Gastrocnemius medialis (tissue), 4 donors: Measurements from ENCODE around the gene LEFTY1. TPM values are rescaled to one million over a fixed set of nuclear protein-coding genes. Genes with fewer than 3 reads are reported as not detected.
"Not testable (repeated sequence)": the region's sequence is repeated elsewhere in the genome, so short reads cannot be mapped to it uniquely, and the experiment has no call there.

ENCODE experiments used
- ATAC-seq, 2 donors: fragments of 150-250 bp; one replicate each; pipeline ENCODE4 v1.9.1; 2016
- DNase-seq, 2 donors: peaks; one replicate each; pipeline ENCODE4 v3.0.0-alpha.2; 2019
- H3K27ac ChIP-seq, 4 donors: fragments of 200-600 bp; sonication (generic); 1 replicate in 1 of 4; 2 replicates in 3 of 4; pipeline ENCODE4 v1.5.1; 2016 to 2018; ENCODE audit warnings: mild to moderate bottlenecking in 2 of 4, moderate library complexity in 1 of 4
- H3K27me3 ChIP-seq, 3 donors: fragments of 200-600 bp; sonication (generic) in 2 of 3; 1 replicate in 1 of 3; 2 replicates in 2 of 3; pipeline versions ENCODE4 v1.5.1 to v1.6.0; 2016 to 2019; ENCODE audit warnings: mild to moderate bottlenecking in 1 of 3, moderate library complexity in 1 of 3
- H3K36me3 ChIP-seq, 2 donors: fragments of 200-600 bp; sonication (generic) in 1 of 2; one replicate each; pipeline ENCODE4 v1.5.1; 2017 to 2018
- H3K4me1 ChIP-seq, 2 donors: fragments of 200-600 bp; sonication (generic) in 1 of 2; one replicate each; pipeline ENCODE4 v1.5.1; 2016 to 2017; ENCODE audit warnings: mild to moderate bottlenecking in 2 of 2
- H3K4me3 ChIP-seq, 4 donors: fragments of 200-600 bp; sonication (generic) in 3 of 4; 1 replicate in 1 of 4; 2 replicates in 3 of 4; pipeline ENCODE4 v1.5.1; 2016 to 2019; ENCODE audit warnings: mild to moderate bottlenecking in 2 of 4
- H3K9me3 ChIP-seq, 3 donors: fragments of 200-600 bp; sonication (generic) in 2 of 3; 1 replicate in 1 of 3; 2 replicates in 2 of 3; pipeline ENCODE4 v1.5.1; 2016 to 2019
- POLR2A ChIP-seq, 2 donors: fragments of 450-650 bp; IDR thresholded peaks; one replicate each; pipeline ENCODE4 v1.6.1; 2017; ENCODE audit warnings: antibody characterized with exemption in 2 of 2, mild to moderate bottlenecking in 2 of 2, moderate library complexity in 2 of 2
- in situ Hi-C, 4 donors: fragments of 200-750 bp; cut with MboI; loops; one replicate each; pipeline versions ENCODE4 v1.15.0 to v1.8.0; 2017; ENCODE audit warnings: low sequenced_read_pairs in 4 of 4
- intact Hi-C: fragments of 100-400 bp; cut with DNase I; formaldehyde crosslinking; loops from one replicate; pipeline ENCODE4 v1.15.1; 2023; ENCODE audit warnings: low total_unique reads
- total RNA-seq, 4 donors: library from RNA; depleted of rRNA; stranded (reverse); fragments of >200 nt; gene quantifications; one replicate each; pipeline versions ENCODE4 v1.1.0 to v1.2.3, GENCODE V29; 2016
- TF ChIP-seq, protein P1 (sequence below), 5 experiments: fragments of 450-650 bp in 3 of 5; fragments of 200-600 bp in 2 of 5; sonication (generic) in 2 of 5; IDR thresholded peaks in 4 of 5; conservative IDR thresholded peaks in 1 of 5; 1 replicate in 4 of 5; 2 replicates in 1 of 5; pipeline ENCODE4 v1.5.1; 2016 to 2019; ENCODE audit warnings: antibody characterized with exemption in 5 of 5, mild to moderate bottlenecking in 3 of 5, moderate library complexity in 3 of 5

The LEFTY1 gene
- total RNA-seq, 4 donors from 2014 or later: 0.97 TPM; not detected in 3

DNA sequence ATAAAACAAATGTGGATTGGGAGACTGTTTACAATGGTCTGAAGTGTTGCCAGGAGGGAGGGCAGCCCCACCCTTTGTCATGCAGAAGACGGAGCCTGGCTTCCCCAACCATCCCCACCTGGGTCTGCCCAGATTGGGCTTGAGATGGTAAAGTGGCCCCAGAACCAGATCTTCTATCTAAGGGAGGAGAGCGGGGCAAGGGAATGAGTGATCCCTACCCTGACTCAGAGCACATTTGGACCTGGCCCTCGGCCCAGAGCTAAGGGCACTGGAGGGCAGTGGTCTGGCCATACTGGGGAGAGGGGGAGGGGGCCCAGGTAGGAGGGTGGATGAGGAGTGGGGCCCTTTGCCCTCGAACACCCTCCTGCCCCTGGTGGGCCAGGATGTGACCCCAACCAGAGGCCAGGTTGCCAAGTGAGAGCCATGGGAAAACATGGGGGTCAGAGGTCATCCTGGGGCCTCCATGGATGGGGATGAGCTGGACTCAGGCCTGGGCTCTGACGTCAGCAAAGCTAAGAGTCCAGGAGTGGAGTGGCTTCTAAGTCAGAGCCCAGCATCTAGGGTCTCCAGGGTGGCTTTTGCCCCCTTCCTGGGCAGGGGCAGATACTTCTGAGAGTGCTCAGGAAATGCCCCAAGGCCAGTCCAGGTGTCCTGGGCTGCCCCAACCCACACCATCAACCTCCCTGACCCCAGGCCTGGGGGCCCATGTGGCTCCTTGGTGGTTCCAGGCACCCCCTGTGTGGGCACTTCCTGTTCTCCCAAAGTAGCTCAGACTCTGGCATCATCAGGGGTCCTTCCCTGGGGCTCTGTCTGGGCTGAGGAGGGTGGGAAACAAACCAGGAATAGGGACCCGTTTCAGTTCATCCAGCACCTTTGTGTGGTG lies 1.6 kb upstream of the LEFTY1 start:
- no peaks in the 10 kb centered on the region for H3K4me1 ChIP-seq
- TF ChIP-seq, protein P1, sequence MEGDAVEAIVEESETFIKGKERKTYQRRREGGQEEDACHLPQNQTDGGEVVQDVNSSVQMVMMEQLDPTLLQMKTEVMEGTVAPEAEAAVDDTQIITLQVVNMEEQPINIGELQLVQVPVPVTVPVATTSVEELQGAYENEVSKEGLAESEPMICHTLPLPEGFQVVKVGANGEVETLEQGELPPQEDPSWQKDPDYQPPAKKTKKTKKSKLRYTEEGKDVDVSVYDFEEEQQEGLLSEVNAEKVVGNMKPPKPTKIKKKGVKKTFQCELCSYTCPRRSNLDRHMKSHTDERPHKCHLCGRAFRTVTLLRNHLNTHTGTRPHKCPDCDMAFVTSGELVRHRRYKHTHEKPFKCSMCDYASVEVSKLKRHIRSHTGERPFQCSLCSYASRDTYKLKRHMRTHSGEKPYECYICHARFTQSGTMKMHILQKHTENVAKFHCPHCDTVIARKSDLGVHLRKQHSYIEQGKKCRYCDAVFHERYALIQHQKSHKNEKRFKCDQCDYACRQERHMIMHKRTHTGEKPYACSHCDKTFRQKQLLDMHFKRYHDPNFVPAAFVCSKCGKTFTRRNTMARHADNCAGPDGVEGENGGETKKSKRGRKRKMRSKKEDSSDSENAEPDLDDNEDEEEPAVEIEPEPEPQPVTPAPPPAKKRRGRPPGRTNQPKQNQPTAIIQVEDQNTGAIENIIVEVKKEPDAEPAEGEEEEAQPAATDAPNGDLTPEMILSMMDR (IDR thresholded peaks at IDR 0.05 in 4 of 5, conservative IDR thresholded peaks at IDR 0.05 in 1 of 5): no peak
- no peak for TF ChIP-seq POLR2A (IDR thresholded peaks at IDR 0.05)
- intact Hi-C loops: no loop called here
- no peaks in the 10 kb centered on the region for H3K36me3 ChIP-seq
- no peak for ATAC-seq
- in situ Hi-C loops: no loop called here
- DNase-seq: no peak
- H3K4me3 ChIP-seq: no peak overlapping the region
- no peaks in the 10 kb centered on the region for H3K9me3 ChIP-seq
- H3K27ac ChIP-seq: no peak overlapping the region
- H3K27me3 ChIP-seq: no peaks in the 10 kb centered on the region

DNA sequence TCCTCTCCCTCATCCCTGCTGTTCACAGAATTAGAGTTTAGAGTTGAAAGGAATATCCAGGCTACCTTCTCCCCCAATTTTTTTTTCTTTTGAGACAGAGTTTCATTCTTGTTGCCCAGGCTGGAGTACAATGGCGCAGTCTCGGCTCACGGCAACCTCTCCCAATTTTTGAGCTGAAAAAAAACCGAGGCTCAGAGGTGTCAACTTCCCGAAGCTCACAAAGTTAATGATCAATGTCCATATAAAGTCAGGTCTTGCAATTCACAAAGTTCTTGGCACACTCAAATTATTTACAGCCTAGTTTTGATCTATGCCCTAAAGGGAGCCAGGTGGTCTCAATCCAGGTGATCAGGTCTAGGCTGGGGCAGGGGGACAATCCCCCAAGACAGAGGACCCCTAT lies 797 bp upstream of the LEFTY1 start:
- ATAC-seq (no peak), DNase-seq (no peak)
- intact Hi-C loops: loop anchor here (10.0 kb wide), 1 partner anchor 85 kb away; no protein-coding TSS in a partner anchor
- Histone ChIP-seq H3K27me3 (no peaks in the 10 kb centered on the region), H3K4me1 (no peaks in the 10 kb centered on the region), H3K36me3 (no peaks in the 10 kb centered on the region), H3K9me3 (no peaks in the 10 kb centered on the region), H3K27ac (no peak overlapping the region), H3K4me3 (no peak overlapping the region)
- no peak for TF ChIP-seq POLR2A (IDR thresholded peaks at IDR 0.05)
- TF ChIP-seq, protein P1 (IDR thresholded peaks at IDR 0.05 in 4 of 5, conservative IDR thresholded peaks at IDR 0.05 in 1 of 5): no peak
- in situ Hi-C loops: no loop called here

DNA sequence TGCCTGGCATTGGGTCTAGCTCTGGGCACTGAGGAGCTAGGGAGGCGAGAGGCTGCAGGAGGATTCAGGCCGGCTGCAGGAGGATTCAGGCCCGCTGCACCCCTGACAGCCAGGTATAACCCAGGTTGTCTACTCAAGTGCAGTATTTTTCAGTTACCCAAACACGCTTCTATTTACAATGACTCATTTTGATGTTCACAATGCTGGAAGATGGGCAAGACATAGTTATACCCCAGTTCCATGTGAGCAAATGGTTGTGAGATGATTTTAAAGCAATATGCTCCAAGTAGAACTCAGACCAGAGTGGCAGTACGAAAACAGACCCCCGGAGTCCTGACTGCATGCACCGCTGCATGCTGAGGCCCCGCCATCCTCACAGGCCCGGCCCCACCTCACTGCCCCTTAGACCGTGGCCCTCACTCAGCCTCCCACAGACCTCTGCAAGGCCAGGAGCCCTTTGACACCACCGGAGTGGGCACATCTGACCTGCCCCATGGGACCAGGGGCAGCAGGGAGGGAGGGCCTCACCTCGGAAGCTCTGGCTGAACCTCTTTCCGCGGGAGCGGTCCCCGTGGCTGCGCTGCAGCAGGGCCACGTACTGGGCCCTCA lies 553 bp downstream of the LEFTY1 start:
- H3K9me3 ChIP-seq: no peaks in the 10 kb centered on the region
- no peak for ATAC-seq
- in situ Hi-C loops (no loop called here), intact Hi-C loops (loop anchor here (10.0 kb wide), 1 partner anchor 86 kb away; no protein-coding TSS in a partner anchor)
- H3K4me1 ChIP-seq: peaks cover 0 to under 1% of the 10 kb centered on the region in 2 donors
- TF ChIP-seq, protein P1 (IDR thresholded peaks at IDR 0.05 in 4 of 5, conservative IDR thresholded peaks at IDR 0.05 in 1 of 5): no peak
- no peak for TF ChIP-seq POLR2A (IDR thresholded peaks at IDR 0.05)
- no peaks in the 10 kb centered on the region for H3K36me3 ChIP-seq
- no peak for DNase-seq
- H3K27ac ChIP-seq: no peak overlapping the region
- H3K4me3 ChIP-seq: no peak overlapping the region
- no peaks in the 10 kb centered on the region for H3K27me3 ChIP-seq

DNA sequence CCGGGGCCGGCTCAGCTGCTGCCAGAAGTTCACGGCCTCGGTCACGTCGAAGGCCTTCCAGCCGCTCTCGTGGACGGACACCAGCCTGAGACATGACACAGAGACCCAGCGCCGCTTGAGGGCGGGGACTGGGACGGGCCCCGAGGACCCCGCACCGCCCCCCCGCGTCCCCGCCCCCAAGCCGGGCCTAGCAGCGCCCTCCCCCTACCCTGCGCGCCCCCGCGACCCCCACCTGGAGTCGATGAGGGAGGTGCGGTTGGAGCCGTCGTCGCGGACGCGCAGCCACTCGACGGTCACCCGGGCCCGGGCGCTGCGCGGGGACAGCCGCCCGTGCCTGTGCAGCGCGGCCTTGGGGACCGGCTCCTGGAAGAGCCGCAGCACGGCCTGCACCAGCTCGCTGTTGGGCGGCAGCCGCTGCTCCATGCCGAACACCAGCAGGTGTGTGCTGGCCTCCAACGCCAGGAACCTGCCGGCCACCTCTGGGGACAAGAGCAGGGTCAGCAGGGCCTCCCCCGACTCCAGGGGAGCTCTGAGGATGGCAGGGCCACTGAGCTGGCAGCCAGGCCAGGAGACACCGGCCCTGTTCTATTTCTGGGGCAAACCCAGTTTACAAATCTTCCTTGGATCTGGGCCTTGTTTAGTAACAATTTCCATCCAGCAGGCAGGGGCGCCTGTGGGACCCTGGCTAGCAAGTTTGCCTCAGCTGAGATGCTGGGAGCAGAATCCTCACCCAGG lies 1.2 kb downstream of the LEFTY1 start:
- intact Hi-C loops: loop anchor here (10.0 kb wide), 1 partner anchor 87 kb away; no protein-coding TSS in a partner anchor
- H3K4me1 ChIP-seq, DNase-seq, in situ Hi-C loops, ATAC-seq, H3K27me3 ChIP-seq, H3K9me3 ChIP-seq, H3K4me3 ChIP-seq, H3K36me3 ChIP-seq, H3K27ac ChIP-seq: not testable (repeated sequence)

DNA sequence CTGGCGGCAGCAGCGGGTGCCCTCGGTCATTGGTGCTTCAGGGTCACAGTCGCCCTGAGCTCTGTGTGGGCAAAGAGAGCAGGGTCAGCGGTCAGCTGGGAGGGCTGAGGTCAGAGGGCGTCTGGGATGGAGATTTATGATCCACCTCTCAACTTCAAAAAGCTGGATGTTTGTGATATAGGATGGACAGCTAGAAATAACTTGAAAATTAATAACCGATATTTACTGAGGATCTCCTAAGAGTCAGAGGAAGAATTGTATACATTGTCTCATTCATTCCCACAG lies 2.0 kb downstream of the LEFTY1 start:
- TF ChIP-seq POLR2A (IDR thresholded peaks at IDR 0.05): no peak
- TF ChIP-seq, protein P1 (IDR thresholded peaks at IDR 0.05 in 4 of 5, conservative IDR thresholded peaks at IDR 0.05 in 1 of 5): no peak
- in situ Hi-C loops: no loop called here
- H3K4me3 ChIP-seq: no peak overlapping the region
- intact Hi-C loops: loop anchor here (10.0 kb wide), 1 partner anchor 88 kb away; no protein-coding TSS in a partner anchor
- no peaks in the 10 kb centered on the region for H3K36me3 ChIP-seq
- no peak for ATAC-seq
- peaks cover 0 to 5% of the 10 kb centered on the region in 2 donors for H3K4me1 ChIP-seq
- H3K27ac ChIP-seq: no peak overlapping the region
- no peaks in the 10 kb centered on the region for H3K27me3 ChIP-seq
- H3K9me3 ChIP-seq: no peaks in the 10 kb centered on the region
- DNase-seq: no peak
